ENCODE results near the gene DLG2.
"Not testable (repeated sequence)": the region's sequence is repeated elsewhere in the genome, so short reads cannot be mapped to it uniquely, and the experiment has no call there.

The DLG2 gene

DNA sequence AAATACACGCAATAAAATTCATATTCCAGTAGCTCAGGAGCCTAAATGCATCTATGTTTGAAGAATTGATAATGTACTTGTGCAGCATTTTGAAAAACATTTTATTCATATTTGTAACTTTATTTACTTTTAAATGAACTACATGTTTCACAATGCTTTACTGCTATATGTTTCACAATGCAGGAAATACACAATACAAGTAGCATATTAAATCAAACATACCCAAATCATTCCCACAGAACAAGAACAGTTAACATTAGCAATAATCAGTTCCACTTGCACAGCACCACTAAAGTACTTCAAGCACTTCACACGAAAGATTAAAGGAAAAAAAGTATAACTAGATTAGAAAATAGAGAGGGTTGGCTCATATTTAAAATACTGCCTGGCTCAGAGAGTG lies 1997.4 kb downstream of the DLG2 start:
- no peak for DNase-seq (ENCODE audit: low read depth)

DNA sequence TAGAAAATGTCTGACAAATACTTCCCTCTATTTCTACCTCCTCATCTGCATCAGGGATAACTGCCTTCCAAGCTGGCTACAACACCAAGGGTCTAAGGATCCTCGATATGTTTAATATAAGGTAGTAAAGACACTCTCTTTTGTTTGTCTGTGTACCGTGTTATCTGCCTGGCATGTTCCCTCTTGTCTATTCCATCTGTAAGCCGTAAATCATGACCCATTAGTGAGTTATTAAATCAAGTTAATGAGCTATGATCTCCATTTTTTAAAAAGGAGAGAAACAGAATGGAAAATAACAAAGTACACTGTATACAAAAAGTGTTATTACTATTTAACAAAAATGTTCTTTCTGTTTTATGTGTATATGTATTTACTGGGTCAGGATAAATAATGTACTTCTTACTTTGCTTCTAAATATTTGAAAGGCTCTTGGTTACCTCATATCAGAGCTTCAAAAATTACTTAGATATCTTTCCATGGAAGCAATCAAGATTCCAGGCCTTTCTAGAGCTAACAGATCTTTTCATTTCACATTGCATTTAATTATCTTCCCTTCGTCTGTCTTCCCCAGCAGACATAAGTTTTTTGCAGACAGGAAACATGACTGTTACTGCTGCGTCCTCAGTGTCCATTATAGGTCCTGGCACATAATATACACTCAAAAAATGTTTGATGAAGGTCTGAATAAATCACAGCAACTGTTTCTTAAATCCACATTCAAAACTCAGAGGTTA lies 1998.4 kb downstream of the DLG2 start:
- DNase-seq (ENCODE audit: low read depth), result no peak

DNA sequence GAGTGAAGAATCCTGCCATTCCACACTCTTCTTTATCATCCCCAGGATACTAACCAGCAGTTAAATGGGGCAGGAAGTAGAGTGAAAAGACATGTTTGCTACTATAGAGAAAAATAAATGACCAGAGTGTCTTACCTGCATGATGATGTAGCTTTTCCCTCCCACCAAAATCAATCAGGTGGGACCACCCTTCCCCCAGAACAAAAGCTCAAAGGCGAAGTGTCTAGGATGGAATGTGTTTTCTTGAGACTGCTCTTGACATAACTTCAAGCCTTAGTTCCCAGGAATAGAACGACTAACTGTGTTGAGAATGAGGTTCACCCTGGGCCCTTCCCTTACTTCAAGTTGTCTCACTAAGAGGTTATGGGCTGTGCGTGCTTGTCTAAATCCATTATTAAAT lies 2001.8 kb downstream of the DLG2 start:
- no peak for DNase-seq (ENCODE audit: low read depth)

DNA sequence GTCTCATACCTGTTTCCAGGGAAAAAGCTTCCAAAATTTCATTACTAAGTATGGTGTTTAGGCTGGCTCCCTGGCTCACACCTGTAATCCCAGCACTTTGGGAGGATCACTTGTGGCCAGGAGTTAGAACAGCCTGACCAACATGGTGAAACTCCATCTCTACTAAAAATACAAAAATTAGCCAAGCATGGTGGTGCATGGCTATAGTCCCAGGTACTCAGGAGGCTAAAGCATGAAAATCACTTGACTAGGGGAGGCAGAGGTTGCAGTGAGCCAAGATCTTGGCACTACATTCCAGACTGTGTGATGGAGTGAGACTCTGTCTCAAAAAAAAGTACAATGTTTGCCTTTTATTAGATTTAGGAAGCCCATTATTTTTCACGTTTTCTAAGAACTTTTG lies 2009.5 kb downstream of the DLG2 start:
- DNase-seq (ENCODE audit: low read depth), result no peak

DNA sequence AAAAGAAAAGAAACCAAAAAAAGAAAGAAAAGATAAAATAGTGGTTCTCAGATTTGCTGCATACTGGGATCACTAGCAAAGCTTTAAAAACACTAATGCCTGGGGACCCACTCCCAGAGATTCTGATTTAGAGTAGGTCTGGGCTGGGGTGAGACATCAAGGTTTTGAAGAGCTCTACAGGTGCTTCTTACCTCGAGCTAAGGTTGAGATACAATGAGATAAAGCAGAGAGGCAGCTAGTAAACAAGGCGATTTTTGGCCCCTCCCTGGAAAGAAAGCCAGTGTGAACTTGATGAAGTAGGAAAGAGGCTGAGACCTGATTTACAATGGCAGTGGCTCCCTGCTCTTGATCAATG lies 2013.4 kb downstream of the DLG2 start:
- DNase-seq (ENCODE audit: low read depth), result no peak

DNA sequence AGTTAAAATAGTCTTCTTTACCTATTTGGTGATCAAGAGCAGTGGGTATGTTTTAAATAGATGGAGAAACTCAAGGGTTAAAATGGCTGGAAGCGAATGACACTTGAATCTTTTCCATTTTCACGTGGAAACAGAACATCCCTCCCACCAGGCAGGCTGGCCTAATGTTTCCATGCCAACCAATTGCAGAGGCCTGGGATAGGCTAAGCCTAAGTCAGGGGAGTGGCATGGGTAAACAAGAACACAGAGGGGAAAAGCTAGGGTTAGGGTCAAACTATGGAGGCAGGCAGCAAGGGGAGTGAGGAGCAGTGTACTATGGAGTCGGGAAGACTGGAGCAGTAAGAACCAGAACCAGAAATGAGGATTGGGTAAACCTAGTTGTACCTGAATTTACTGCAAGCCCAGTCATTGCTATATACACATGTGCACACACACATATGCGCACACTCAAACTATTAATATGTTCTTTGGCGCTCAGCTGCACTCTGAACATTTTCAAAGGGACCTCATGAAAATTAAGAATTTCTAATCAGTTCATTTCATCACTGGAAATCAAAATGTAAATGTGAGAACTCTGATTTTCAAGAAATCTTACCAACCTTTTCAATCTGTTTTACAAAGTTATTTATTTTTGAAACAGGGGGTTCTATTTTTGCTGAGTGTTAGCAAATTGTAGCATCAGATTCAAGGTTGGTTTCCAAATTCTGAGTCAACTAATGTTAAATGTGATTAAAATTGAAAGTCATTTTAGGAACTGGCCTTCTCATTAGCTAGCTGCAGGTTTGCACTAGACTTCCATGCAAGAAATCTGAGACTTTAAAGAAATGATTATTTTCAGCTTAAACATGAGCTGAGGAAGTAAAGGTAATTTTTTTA lies 2014.0 kb downstream of the DLG2 start:
- no peak for DNase-seq (ENCODE audit: low read depth)

DNA sequence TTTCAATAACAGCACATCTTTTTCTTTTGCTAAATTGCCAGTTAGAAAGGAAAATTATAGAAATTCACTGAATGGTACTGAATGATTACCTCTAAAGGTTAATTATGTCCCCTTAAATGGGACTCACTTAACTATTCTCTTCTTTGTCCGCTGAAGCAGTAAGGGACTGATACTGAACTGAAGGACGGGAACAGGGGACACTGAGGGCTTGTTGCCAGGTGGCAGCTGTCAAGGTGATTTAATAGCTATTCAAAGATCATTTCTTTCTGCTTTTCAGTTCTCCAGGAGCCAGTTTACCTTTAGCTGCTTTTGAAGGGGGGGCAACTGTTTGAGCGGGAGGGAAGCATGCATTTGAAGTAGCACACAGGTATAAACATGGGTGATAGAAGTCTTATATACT lies 2015.5 kb downstream of the DLG2 start:
- no peak for DNase-seq (ENCODE audit: low read depth)

DNA sequence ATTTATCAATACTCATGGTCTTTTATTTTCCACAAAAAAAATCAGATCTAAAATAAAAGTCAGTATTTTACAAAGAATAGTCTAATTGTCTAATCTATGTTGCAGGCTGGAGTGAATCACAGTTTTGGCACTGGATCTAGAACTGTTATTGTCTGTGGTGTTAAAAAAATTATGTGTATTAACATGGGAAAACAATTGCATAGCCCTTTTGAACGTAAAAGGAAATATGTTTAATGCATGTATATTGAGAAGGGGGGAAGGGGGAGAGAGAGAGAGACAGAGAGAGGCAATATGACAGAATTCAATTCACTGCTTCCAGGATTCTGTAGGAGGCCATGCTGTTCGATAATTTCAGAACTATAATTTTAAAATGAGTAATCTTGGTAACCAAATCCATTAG lies 2016.1 kb downstream of the DLG2 start:
- no peak for DNase-seq (ENCODE audit: low read depth)

DNA sequence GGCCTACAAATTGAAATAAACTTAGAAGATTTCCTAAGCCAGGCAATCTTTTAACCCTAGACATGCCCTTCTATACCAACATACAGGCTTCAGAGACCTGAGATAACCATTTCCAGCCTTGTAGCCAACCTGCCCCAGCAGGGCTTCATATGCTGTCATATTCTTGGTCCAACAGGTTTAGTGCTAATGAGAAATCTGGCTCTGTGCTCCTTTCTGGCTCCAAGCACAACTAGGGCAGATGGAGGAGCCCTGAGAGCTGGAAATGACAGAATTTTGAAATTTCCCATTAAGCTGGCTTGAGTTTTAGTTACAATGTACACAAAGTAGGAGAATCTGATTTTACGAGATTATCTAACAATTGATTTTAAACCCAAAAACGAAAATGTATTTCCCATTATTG lies 2018.0 kb downstream of the DLG2 start:
- no peak for DNase-seq (ENCODE audit: low read depth)

DNA sequence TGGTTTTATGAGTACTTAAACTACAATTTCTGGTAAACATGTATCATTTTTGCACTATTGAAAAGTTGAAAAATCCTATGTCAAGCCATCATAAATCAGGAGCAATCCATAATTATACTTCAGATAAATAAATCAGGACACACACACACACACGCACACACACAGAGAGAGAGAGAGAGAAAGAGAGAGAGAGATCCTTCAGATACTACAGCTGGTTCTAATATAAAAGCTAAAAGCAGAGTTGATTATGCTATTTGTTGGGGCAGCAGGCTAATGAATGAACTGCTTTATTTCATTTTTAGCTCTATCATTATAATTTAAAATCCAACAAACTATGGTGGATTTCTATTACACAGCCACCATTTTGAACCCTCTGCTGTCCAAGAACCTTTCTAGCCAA lies 2018.6 kb downstream of the DLG2 start:
- no peak for DNase-seq (ENCODE audit: low read depth)

DNA sequence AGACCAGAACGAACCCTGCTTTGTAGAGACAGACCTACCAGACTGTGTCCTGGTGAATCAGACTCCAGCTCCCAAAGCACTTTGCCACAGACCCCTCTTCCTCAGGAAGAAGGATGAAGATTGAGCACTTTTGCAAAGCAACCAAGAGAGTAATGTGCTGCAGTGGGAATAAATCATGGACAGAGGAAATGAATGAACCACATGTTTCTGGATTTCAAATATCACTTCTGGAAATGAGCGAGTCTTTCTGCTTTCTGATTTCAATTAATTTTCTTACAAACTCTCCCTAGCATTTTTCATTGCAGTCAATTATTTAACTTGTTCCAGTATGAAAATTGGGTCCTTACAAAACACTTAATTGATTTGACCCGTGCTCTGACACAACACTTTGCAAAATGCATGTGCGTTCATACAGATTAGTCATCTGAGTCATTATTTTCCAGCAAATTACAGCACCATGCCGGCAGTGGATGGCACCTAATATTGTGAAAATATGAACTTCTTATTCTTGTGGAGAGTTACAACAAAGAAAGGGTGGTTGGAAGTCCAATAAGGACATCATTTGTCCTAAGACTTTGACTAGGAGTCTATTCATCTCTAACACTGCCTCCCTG lies 2025.1 kb downstream of the DLG2 start:
- no peak for DNase-seq (ENCODE audit: low read depth)

DNA sequence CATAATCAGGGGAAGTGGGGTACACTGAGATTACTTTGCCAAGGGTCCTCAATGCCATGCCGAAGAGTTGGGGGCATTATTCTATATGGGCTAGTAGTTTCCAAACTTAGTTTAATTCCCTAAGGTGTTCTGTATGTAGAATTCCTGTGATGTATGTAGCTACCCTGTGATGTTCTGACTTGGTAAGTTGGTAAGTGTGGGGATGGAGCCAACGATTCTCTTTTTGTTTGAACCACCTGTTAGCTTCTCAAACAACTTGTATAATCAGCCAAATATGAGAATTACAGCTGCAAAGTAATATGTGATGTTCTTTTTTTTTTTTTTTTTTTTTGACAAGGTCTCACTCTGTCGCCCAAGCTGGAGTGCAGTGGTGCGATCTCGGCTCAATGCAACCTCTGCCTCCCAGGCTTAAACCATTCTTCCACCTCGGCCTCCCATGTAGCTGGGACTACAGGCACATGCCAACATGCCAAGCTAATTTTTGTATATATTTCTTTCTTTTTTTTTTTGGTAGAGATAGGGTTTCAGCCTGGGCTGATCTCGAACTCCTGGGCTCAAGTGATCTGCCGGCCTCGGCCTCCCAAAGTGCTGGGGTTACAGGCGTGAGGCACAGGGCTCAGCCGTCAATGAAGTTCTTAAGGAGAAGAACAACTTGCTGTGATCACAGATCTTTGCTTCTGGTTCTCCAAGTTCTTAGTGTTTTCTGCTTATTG lies 2025.8 kb downstream of the DLG2 start:
- no peak for DNase-seq (ENCODE audit: low read depth)

DNA sequence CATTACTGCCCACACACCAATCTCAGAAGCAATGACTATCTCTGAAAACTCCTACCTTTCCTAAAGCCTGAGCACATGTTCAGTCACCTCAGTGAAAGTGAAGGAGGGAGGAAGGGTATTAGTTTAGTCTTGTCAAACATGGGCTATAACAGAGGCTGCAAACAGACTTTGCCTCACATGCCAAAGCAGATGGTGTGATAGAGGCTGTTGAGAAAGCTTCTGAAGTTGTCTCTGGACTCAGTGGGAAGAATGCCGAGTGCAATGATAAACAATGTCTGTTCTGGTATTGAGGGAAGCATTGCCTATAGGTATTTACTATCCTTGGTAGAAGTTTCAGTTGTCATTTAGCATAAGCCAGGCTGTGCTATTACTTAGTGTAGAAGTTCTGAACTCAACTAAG lies 2026.5 kb downstream of the DLG2 start:
- DNase-seq (ENCODE audit: low read depth), result no peak

DNA sequence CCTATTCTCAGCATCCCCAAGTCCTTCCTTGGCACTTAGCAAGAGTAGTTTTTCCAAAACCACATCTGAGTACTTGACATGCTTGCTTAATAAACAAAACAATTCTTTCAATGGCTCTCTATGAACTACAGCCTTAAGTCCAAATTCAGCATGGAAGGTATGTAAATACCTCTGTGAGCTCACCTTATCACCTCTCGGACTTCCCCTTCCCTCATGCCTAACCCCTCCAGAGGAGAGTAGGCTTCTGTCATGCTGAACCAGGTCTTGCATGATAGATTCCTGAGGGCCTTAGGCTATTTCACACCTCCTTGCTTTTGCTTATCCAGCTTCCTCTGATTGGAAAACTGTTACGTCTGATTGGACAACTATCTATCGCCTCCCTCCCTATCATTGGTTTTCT lies 2028.1 kb downstream of the DLG2 start:
- DNase-seq (ENCODE audit: low read depth), result no peak

DNA sequence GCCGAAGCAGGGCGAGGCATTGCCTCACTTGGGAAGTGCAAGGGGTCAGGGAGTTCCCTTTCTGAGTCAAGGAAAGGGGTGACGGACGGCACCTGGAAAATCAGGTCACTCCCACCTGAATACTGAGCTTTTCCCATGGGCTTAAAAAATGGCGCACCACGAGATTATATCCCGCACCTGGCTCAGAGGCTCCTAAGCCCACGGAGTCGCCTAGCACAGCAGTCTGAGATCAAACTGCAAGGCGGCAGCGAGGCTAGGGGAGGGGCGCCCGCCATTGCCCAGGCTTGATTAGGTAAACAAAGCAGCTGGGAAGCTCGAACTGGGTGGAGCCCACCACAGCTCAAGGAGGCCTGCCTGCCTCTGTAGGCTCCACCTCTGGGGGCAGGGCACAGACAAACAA lies 2039.3 kb downstream of the DLG2 start:
- DNase-seq (ENCODE audit: low read depth), result not testable (repeated sequence)

DNA sequence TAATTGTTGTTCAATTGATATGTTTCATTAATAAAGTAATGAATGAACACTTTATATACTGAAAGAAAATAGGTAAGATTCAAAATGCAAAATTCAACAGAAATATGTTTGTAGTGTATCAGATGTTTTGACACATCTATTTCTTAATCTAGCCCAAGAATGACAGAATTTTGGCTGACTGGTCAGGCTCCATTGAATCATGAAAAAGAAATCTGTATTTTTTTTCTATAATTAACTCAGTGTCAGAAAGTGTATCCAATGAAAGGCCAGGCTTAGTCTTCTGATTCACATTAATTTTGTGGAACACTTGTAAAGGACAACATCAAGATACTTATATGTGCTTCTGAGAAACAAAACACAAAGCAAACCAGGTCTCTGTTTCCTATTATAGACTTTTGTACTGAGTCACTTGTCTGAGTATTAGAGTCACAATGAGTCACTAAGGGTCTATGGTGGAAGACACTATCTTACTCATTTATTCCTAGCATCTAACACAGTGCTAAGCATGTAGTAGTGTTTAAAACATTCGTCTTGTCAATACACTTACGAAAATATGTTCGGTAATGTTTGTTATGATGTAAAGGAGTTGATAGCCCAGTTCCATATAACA lies 2043.3 kb downstream of the DLG2 start:
- DNase-seq (ENCODE audit: low read depth), result no peak

DNA sequence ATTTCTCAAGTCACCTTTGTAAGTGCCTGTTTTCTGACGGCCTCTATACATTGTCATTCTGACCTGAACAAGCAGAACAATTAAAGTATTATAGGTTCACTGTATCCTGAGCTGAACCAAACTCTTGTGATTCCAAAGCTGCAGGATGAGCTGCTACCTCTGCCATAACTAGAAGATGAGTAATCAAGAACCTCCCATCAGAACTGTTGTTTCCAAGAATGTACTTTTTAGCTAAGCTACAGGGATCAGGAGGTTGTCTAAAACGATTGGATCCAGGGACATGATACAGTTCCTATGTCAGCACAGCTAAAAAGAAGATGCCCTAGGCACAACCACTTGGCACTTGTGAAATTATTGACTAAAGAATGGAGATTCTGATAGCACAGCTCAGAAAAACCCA lies 2052.6 kb downstream of the DLG2 start:
- no peak for DNase-seq (ENCODE audit: low read depth)

DNA sequence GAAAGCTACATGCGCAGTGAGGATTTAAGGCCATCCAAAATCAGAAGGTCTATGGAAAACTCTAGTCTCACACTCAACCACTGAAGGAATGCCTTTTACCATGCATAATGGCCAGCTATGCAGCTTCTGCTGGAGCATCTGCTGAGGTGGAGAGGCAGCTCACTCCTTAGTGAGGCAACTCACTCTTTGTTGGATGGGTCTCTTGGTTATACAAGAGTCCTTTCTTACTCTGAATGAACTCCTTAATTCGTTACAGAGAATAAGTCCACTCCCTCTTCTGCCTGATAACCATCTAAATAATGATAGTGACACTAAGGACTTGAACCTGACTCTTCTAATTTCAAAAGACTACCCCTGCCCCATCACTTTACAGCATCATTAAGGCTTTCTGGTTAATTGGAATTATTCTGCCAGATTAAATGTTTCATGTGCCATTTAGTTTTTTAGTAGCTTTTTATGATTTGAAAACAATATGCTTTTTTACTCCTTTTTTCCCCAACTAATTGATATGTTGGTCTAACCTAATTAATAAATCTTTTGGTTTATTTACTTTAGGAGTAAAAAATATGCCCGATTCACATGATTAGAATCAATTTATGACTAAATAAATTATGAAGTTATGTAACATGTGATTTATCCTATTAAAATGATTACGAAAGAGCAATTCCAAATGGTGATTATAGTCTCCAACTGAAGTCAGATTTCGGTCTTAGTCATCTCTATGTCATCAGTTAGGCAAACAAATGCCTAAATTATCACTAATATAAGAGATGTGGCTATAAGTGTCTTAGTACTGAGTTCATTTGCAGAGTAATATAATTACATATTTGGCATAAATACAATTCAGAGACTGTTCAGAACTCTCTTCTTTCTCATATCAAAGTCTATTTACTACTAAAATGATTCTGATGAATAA lies 2054.3 kb downstream of the DLG2 start:
- no peak for DNase-seq (ENCODE audit: low read depth)

DNA sequence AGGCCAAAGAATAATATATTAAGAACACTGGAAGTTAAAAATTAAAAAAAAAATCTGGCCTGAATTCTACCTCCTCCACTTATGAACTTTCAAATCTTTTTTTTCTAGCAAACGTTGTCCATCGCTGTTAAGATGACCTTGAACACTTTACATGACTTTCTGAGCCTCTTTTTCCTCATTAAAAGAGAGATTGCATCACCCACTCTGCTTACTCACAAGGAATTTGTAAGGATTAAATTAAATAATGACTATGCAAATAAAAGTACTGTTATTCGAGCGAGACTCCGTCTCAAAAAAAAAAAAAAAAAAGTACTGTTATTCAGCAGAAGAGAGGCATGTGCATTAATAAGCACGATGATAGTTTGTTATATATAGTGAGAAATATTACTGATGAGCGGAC lies 2055.8 kb downstream of the DLG2 start:
- DNase-seq (ENCODE audit: low read depth), result no peak

DNA sequence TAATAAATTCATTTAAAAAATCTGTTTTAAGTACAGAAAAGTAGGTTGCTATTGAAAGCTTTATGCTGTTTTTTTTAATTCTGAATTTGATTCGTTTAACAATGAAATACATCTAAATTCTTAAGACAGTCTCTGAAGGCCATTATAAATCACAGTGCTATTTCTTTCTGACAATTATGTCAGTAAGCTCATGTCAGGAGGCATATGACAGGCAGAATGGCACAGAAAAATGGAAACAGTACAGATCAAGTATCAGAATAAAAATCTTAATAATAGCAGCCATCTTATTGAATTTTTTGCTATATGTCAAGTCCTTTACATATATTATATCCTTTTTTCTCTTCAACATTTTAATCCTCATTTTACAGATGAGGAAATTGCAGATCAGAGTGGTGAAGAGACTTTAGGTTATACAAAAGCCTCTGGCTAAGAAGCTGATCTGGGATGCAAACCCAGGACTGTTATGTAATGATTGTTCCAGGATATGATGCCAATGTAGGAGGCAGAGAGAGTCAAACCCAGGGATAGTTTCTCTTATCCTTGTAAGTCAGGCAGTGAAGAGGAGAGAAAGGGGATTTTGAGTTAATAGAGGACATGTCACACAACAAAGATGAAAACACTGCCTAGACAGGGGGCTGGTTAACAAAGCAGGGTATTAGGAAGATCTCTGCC lies 2057.9 kb downstream of the DLG2 start:
- no peak for DNase-seq (ENCODE audit: low read depth)

DNA sequence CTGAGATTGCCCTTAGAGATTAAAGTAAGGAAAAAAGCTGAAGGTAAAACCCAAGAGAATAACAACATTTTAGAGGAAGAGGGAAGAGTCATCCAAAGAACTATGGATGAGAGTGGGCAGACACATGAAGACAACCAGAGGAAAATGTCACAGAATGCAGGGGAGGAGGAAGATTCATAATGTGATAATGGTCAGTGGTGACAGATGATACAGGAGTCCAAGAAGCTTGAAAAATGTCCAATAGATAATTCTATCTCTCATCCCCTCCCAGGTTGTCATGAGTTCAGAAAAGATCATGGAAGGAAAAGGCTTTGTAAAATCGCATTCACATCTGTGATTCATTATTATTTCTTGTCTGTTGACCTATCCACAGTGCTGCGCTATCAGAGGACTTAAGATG lies 2058.6 kb downstream of the DLG2 start:
- DNase-seq (ENCODE audit: low read depth), result no peak
